ENCODE results near the gene RASGEF1C.

The RASGEF1C gene

GRCh38 chr5:180209137-180209581 is at the start of gene RASGEF1C:
TSS of gene RASGEF1C (minus strand) at chr5:180209211. CDS start at chr5:180138052, 71,159 bp downstream.
- DNase-seq (ENCODE audit: low read depth, low spot score), result peak; percentile 12

- DNase-seq (ENCODE audit: low read depth, low spot score), result no peak
Measured at GRCh38 chr5:180253036-180253824, 44.2 kb upstream of the RASGEF1C start.

- no peak for DNase-seq (ENCODE audit: low read depth, low spot score)
Measured at GRCh38 chr5:180251887-180252286, 42.9 kb upstream of the RASGEF1C start.

GRCh38 chr5:180251141-180251540 is 42.1 kb upstream of the RASGEF1C start:
- DNase-seq (ENCODE audit: low read depth, low spot score), result no peak

GRCh38 chr5:180250329-180250728 is 41.3 kb upstream of the RASGEF1C start:
- DNase-seq (ENCODE audit: low read depth, low spot score), result no peak

GRCh38 chr5:180241600-180241999 is 32.6 kb upstream of the RASGEF1C start:
- no peak for DNase-seq (ENCODE audit: low read depth, low spot score)

- no peak for DNase-seq (ENCODE audit: low read depth, low spot score)
Measured at GRCh38 chr5:180238631-180239030, 29.6 kb upstream of the RASGEF1C start.

- DNase-seq (ENCODE audit: low read depth, low spot score), result no peak
Measured at GRCh38 chr5:180235846-180236245, 26.8 kb upstream of the RASGEF1C start.

GRCh38 chr5:180235077-180235476 is 26.1 kb upstream of the RASGEF1C start:
- DNase-seq (ENCODE audit: low read depth, low spot score), result no peak

- no peak for DNase-seq (ENCODE audit: low read depth, low spot score)
Measured at GRCh38 chr5:180234271-180234670, 25.3 kb upstream of the RASGEF1C start.

- DNase-seq (ENCODE audit: low read depth, low spot score), result no peak
Measured at GRCh38 chr5:180233729-180234128, 24.7 kb upstream of the RASGEF1C start.

GRCh38 chr5:180230017-180230416 is 21.0 kb upstream of the RASGEF1C start:
- DNase-seq (ENCODE audit: low read depth, low spot score), result no peak

GRCh38 chr5:180222056-180222455 is 13.0 kb upstream of the RASGEF1C start:
- DNase-seq (ENCODE audit: low read depth, low spot score), result no peak

- no peak for DNase-seq (ENCODE audit: low read depth, low spot score)
Measured at GRCh38 chr5:180217797-180218196, 8.8 kb upstream of the RASGEF1C start.

GRCh38 chr5:180216646-180217171 is 7.7 kb upstream of the RASGEF1C start:
- no peak for DNase-seq (ENCODE audit: low read depth, low spot score)

- no peak for DNase-seq (ENCODE audit: low read depth, low spot score)
Measured at GRCh38 chr5:180215783-180216630, 7.0 kb upstream of the RASGEF1C start.

GRCh38 chr5:180214870-180215770 is 6.1 kb upstream of the RASGEF1C start:
- no peak for DNase-seq (ENCODE audit: low read depth, low spot score)

- DNase-seq (ENCODE audit: low read depth, low spot score), result no peak
Measured at GRCh38 chr5:180213657-180214207, 4.7 kb upstream of the RASGEF1C start.

- DNase-seq (ENCODE audit: low read depth, low spot score), result no peak
Measured at GRCh38 chr5:180213256-180213600, 4.2 kb upstream of the RASGEF1C start.

- no peak for DNase-seq (ENCODE audit: low read depth, low spot score)
Measured at GRCh38 chr5:180212363-180213255, 3.6 kb upstream of the RASGEF1C start.

All from smooth muscle cell of the brain vasculature (primary cell).